Chondrocyte (in vitro differentiated cells): ENCODE results near the gene SDHB. TPM values are rescaled to one million over a fixed set of nuclear protein-coding genes. Genes with fewer than 3 reads are reported as not detected.

Experiments
- DNase-seq: peaks from one replicate; pipeline ENCODE4 v3.0.0; 2021; ENCODE audit warnings: mixed read lengths, low spot score
- H3K27ac Mint-ChIP-seq: one replicate; pipeline ENCODE4 v1.8.0; 2021; ENCODE audit warnings: mild to moderate bottlenecking, moderate library complexity, mixed read lengths; ENCODE audit not compliant: unreplicated experiment
- H3K27me3 Mint-ChIP-seq: 2 replicates; pipeline ENCODE4 v1.8.0; 2021; ENCODE audit warnings: low read depth, mixed read lengths
- H3K36me3 Mint-ChIP-seq: 2 replicates; pipeline ENCODE4 v1.8.0; 2021; ENCODE audit warnings: low read depth, mixed read lengths
- H3K4me1 Mint-ChIP-seq: 2 replicates; pipeline ENCODE4 v1.8.0; 2021; ENCODE audit warnings: low read depth, mild to moderate bottlenecking, mixed read lengths
- H3K4me3 Mint-ChIP-seq: one replicate; pipeline ENCODE4 v1.8.0; 2021; ENCODE audit warnings: mild to moderate bottlenecking, moderate library complexity, mixed read lengths; ENCODE audit not compliant: unreplicated experiment
- H3K9me3 Mint-ChIP-seq: 2 replicates; pipeline ENCODE4 v1.8.0; 2021; ENCODE audit warnings: low read depth, mixed read lengths
- CTCF ChIP-seq: fragments of 200-600 bp; sonication (generic); IDR thresholded peaks from 2 replicates; pipeline ENCODE4 v1.5.0; 2021; ENCODE audit warnings: antibody characterized with exemption, mild to moderate bottlenecking, moderate library complexity
- total RNA-seq: library from RNA; stranded (reverse); gene quantifications from 3 replicates; pipeline ENCODE4 v1.2.1, GENCODE V29; 2021

SDHB gene
- total RNA-seq, 1 donor from 2014 or later = 54.7 TPM

- no peak for TF ChIP-seq CTCF
- Mint-ChIP-seq H3K9me3 (no peaks in the 10 kb centered on the region), H3K4me1 (no peaks in the 10 kb centered on the region)
Measured at GRCh38 chr1:16991571-16991970, 62.3 kb downstream of the SDHB start.

GRCh38 chr1:16989676-16990391 lies 64.0 kb downstream of the SDHB start:
- Mint-ChIP-seq H3K9me3 (no peaks in the 10 kb centered on the region), H3K4me1 (peaks cover 3% of the 10 kb centered on the region), H3K4me3 (no peak overlapping the region), H3K36me3 (peaks cover 7% of the 10 kb centered on the region), H3K27me3 (no peaks in the 10 kb centered on the region), H3K27ac (no peak overlapping the region)
- no peak for DNase-seq
- TF ChIP-seq CTCF = no peak

More at GRCh38 chr1:16991571-16991970, 62.3 kb downstream of the SDHB start:
- Mint-ChIP-seq H3K27ac (no peak overlapping the region), H3K27me3 (no peaks in the 10 kb centered on the region), H3K36me3 (peaks cover 12% of the 10 kb centered on the region), H3K4me3 (no peak overlapping the region)
- no peak for DNase-seq

- Mint-ChIP-seq H3K27me3 (no peaks in the 10 kb centered on the region), H3K4me1 (peaks cover 13% of the 10 kb centered on the region), H3K9me3 (no peaks in the 10 kb centered on the region), H3K36me3 (peaks cover 7% of the 10 kb centered on the region), H3K4me3 (no peak overlapping the region), H3K27ac (no peak overlapping the region)
- TF ChIP-seq CTCF = no peak
- DNase-seq = no peak
Measured at GRCh38 chr1:16988210-16988609, 65.6 kb downstream of the SDHB start.

GRCh38 chr1:16986962-16987361 lies 66.9 kb downstream of the SDHB start:
- Mint-ChIP-seq H3K4me1 (peaks cover 15% of the 10 kb centered on the region), H3K9me3 (no peaks in the 10 kb centered on the region), H3K4me3 (no peak overlapping the region), H3K27ac (no peak overlapping the region), H3K36me3 (peaks cover 7% of the 10 kb centered on the region), H3K27me3 (no peaks in the 10 kb centered on the region)
- TF ChIP-seq CTCF = peak; percentile 66
- DNase-seq = no peak

GRCh38 chr1:16986560-16986959 lies 67.3 kb downstream of the SDHB start:
- Mint-ChIP-seq H3K36me3 (peaks cover 7% of the 10 kb centered on the region), H3K27me3 (no peaks in the 10 kb centered on the region), H3K4me3 (no peak overlapping the region), H3K27ac (no peak overlapping the region), H3K4me1 (peaks cover 17% of the 10 kb centered on the region), H3K9me3 (no peaks in the 10 kb centered on the region)
- no peak for TF ChIP-seq CTCF
- no peak for DNase-seq
